GF-D8 (cell line): Measurements from ENCODE around the gene GPR176.
A peak's percentile ranks its signal among the peaks of the same experiment; 100 is the strongest.

Source experiments
- DNase-seq: peaks from one replicate; lab custom pipeline; 2025; lab: John Stamatoyannopoulos, UW

GPR176 gene

DNA sequence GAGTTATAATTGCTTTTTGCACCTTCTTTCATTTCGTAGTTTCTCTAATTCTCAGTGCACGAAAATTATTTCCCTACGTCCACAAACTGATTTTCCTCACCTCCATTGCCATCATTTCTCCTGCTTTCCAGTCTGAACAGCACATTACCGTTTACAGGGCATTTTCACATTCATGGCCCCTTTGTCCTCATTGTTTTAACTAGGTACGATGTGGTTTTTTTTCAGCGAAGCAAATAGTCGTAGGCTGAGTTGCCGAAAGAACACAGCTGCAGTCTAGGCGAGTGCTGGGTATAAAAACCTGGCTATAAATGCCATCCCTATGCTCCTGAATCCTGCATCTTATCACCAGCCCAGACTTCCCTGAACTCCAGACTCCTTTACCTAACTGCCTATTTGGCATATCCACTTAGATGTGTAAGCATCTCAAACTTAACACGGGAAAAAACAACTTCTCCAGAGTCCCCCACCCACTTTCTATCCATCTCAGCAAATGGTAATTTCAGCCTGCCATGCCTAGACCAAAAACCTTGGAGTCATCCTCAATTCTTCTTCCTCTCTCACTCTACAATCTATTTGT, 136.7 kb downstream of the GPR176 start:
- DNase-seq: no peak

- peak; percentile 59 for DNase-seq
These were observed 137.5 kb downstream of the GPR176 start, which contains the start of gene FSIP1 for GRCh38 chr15:39782441-39783138. Gene FSIP1, minus strand, starts transcription at chr15:39782841. Its CDS starts 6,317 bp downstream, at chr15:39776524.

GRCh38 chr15:39781967-39782302, 138.1 kb downstream of the GPR176 start:
- no peak for DNase-seq

GRCh38 chr15:39781147-39781966, 138.7 kb downstream of the GPR176 start:
- no peak for DNase-seq

- DNase-seq: no peak
These were observed 142.0 kb downstream of the GPR176 start for GRCh38 chr15:39778021-39778420.

DNA sequence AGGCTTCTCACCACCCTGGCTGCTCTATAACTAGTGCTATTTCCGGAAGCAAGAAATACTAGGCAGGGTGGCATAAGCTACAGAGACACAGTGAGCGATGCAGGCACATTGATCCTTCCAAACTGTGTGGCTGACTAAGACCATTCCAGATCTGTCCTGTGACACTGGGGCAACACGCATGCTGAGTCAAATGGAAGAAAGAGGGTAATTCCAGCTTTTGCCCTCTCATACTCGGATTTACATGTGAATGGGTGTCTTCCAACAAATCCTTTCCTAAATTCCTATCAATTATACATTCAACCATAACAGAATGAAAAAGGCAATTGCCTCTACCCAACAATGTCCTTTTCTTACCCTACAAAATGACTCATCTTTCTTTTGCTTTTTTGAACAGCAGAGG, 142.6 kb downstream of the GPR176 start:
- DNase-seq: no peak

- DNase-seq: no peak
These were observed 144.0 kb downstream of the GPR176 start for GRCh38 chr15:39776068-39776467.

- no peak for DNase-seq
These were observed 145.3 kb downstream of the GPR176 start for GRCh38 chr15:39774688-39775267.

- DNase-seq: no peak
These were observed 149.0 kb downstream of the GPR176 start for GRCh38 chr15:39770748-39771689.

DNA sequence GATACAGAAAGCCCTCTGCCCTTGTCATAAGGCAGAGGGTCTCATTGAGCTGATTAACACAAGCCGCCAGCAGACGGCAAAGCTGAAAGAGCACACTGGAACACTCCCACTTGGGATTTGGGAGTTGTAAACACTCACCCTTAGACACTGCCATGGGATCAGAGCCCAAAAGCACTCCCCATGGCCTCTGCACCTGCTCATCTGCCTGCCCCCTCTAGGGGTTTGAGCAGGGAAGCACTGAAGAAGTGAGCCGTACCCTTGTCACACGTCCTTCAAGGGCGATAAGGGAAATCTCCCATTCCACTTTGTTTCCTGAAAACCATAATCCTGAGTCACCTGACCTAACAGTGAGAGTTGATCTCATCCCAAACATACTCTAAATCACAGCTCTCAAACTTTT, 152.1 kb downstream of the GPR176 start:
- no peak for DNase-seq

GRCh38 chr15:39761006-39761405, 159.1 kb downstream of the GPR176 start:
- DNase-seq: no peak

GRCh38 chr15:39756806-39757522, 163.1 kb downstream of the GPR176 start:
- no peak for DNase-seq

- no peak for DNase-seq
These were observed 167.1 kb downstream of the GPR176 start for GRCh38 chr15:39752991-39753390.

- no peak for DNase-seq
These were observed 167.8 kb downstream of the GPR176 start for GRCh38 chr15:39752246-39752645.
